Endothelial cell of umbilical vein (primary cell): ENCODE measurements around the gene PID1.

Experiments used
- CTCF ChIP-seq, 2 donors: IDR thresholded peaks; 1 replicate in 1 of 2; 2 replicates in 1 of 2; pipeline ENCODE4 v1.5.1; 2011; ENCODE audit warnings: low read length in 2 of 2, mild to moderate bottlenecking in 2 of 2, moderate library complexity in 2 of 2, control low read depth in 1 of 2, inconsistent platforms in 1 of 2, low read depth in 1 of 2; ENCODE audit not compliant: insufficient read depth in 1 of 2; ENCODE audit errors: extremely low read depth in 1 of 2
- EZH2 ChIP-seq: IDR thresholded peaks from 2 replicates; pipeline ENCODE4 v1.6.1; 2012; ENCODE audit warnings: borderline replicate concordance, low read depth, mild to moderate bottlenecking, moderate library complexity, low read length, inconsistent platforms; ENCODE audit not compliant: severe bottlenecking
- GATA2 ChIP-seq: IDR thresholded peaks from 2 replicates; pipeline ENCODE4 v1.7.0; 2011; ENCODE audit warnings: low read depth, mild to moderate bottlenecking, moderate library complexity, mixed read lengths, low read length; ENCODE audit not compliant: insufficient read length, insufficient read depth
- JUN ChIP-seq: IDR thresholded peaks from 2 replicates; pipeline ENCODE4 v1.6.1; 2011; ENCODE audit warnings: borderline replicate concordance, low read depth; ENCODE audit not compliant: insufficient read length, insufficient read depth
- MYC ChIP-seq: IDR thresholded peaks from one replicate; pipeline ENCODE4 v1.6.1; 2011; ENCODE audit warnings: mild to moderate bottlenecking, low read depth, low read length
- POLR2A ChIP-seq: IDR thresholded peaks from 2 replicates; pipeline ENCODE4 v1.6.1; 2012; ENCODE audit warnings: low read depth, mild to moderate bottlenecking, control low read depth, low read length
- POLR2AphosphoS5 ChIP-seq: IDR thresholded peaks from 2 replicates; pipeline ENCODE4 v1.6.1; 2012; ENCODE audit warnings: low read depth, mild to moderate bottlenecking, control low read depth, low read length, moderate library complexity; ENCODE audit not compliant: insufficient read depth

GRCh38 chr2:229164545-229165249, 106.4 kb downstream of the PID1 start:
- TF ChIP-seq MYC (no peak), CTCF (IDR thresholded peaks at IDR 0.05; ENCODE audit: extremely low read depth in 1 of 2, insufficient read depth in 1 of 2, low read depth in 1 of 2, low read length in 2 of 2) (no peak), POLR2AphosphoS5 (no peak), GATA2 (no peak), JUN (no peak), EZH2 (no peak), POLR2A (no peak)
